SK-N-SH (cell line): ENCODE results near the gene R3HDM4. TPM values are rescaled to one million over a fixed set of nuclear protein-coding genes. Genes with fewer than 3 reads are reported as not detected.

ENCODE experiments used
- CTCF ChIA-PET: fragments of 300-600, 350-600 bp; formaldehyde crosslinking; extraction: SDS; loops from one replicate; lab custom pipeline; 2021; lab: Yijun Ruan, JAX
- POLR2A ChIA-PET: fragments of 350-600 bp; sonication (Branson Sonifier 250); formaldehyde crosslinking; extraction: SDS; loops from one replicate; lab custom pipeline; 2020; ENCODE audit warnings: antibody characterized with exemption, inconsistent platforms; lab: Yijun Ruan, JAX
- DNase-seq: peaks from one replicate; pipeline ENCODE4 v3.0.0; 2012
- H2AFZ ChIP-seq: fragments of 200-600 bp; sonication (generic); 2 replicates; pipeline ENCODE4 v1.8.1; 2016; ENCODE audit warnings: antibody characterized with exemption, mild to moderate bottlenecking, low read depth
- H3F3A ChIP-seq: fragments of 200-600 bp; sonication (generic); replicated peaks from 2 replicates; pipeline ENCODE3; 2016; ENCODE audit warnings: antibody characterized with exemption, mild to moderate bottlenecking; ENCODE audit not compliant: insufficient read depth
- H3K27ac ChIP-seq, 2 experiments: fragments of 200-500 bp in 1 of 2; fragments of 200-600 bp in 1 of 2; sonication (Bioruptor generic) in 1 of 2; sonication (generic), shearing (Covaris generic) in 1 of 2; 2 replicates each; pipeline versions ENCODE4 v1.5.1 to v1.6.1; 2014 to 2016; ENCODE audit warnings: low read depth in 2 of 2, inconsistent platforms in 1 of 2, low read length in 1 of 2, mild to moderate bottlenecking in 1 of 2, mixed read lengths in 1 of 2
- H3K27me3 ChIP-seq: fragments of 200-600 bp; sonication (generic), shearing (Covaris generic); 2 replicates; pipeline ENCODE4 v1.6.1; 2016; ENCODE audit warnings: mixed run types; ENCODE audit not compliant: insufficient read depth
- H3K36me3 ChIP-seq, 2 experiments: fragments of 200-500 bp in 1 of 2; fragments of 200-600 bp in 1 of 2; sonication (Bioruptor generic) in 1 of 2; sonication (generic) in 1 of 2; replicated peaks in 1 of 2; 2 replicates each; pipeline versions ENCODE3 to v1.5.1; 2014 to 2016; ENCODE audit warnings: low read length in 1 of 2, mild to moderate bottlenecking in 1 of 2; ENCODE audit not compliant: insufficient read depth in 2 of 2, control insufficient read depth in 1 of 2
- H3K4me1 ChIP-seq, 2 experiments: fragments of 200-500 bp in 1 of 2; fragments of 200-600 bp in 1 of 2; sonication (Bioruptor generic) in 1 of 2; sonication (generic), shearing (Covaris generic) in 1 of 2; 2 replicates each; pipeline versions ENCODE4 v1.5.1 to v1.6.1; 2014 to 2016; ENCODE audit warnings: low read depth in 1 of 2, low read length in 1 of 2, mixed run types in 1 of 2; ENCODE audit not compliant: insufficient read depth in 2 of 2, control insufficient read depth in 1 of 2
- H3K4me2 ChIP-seq: fragments of 200-600 bp; sonication (generic), shearing (Covaris generic); 2 replicates; pipeline ENCODE4 v1.6.1; 2017; ENCODE audit warnings: mixed run types
- H3K4me3 ChIP-seq, 2 experiments: fragments of 200-500 bp in 1 of 2; fragments of 200-600 bp in 1 of 2; sonication (Bioruptor generic) in 1 of 2; sonication (generic), shearing (Covaris generic) in 1 of 2; 2 replicates each; pipeline versions ENCODE4 v1.5.1 to v1.8.1; 2014 to 2016; ENCODE audit warnings: low read depth in 2 of 2, inconsistent platforms in 1 of 2, low read length in 1 of 2, mild to moderate bottlenecking in 1 of 2, mixed read lengths in 1 of 2, moderate library complexity in 1 of 2
- H3K79me2 ChIP-seq: fragments of 200-600 bp; sonication (generic); 2 replicates; pipeline ENCODE4 v1.8.1; 2017; ENCODE audit warnings: mild to moderate bottlenecking; ENCODE audit not compliant: insufficient read depth
- H3K9ac ChIP-seq: fragments of 200-600 bp; sonication (generic); 2 replicates; pipeline ENCODE4 v1.6.1; 2017; ENCODE audit warnings: mixed run types
- H3K9me2 ChIP-seq: fragments of 200-600 bp; sonication (generic); 2 replicates; pipeline ENCODE4 v1.6.1; 2017; ENCODE audit warnings: mixed run types
- H3K9me3 ChIP-seq: fragments of 200-600 bp; sonication (generic); 2 replicates; pipeline ENCODE4 v1.6.1; 2017; ENCODE audit warnings: mixed run types, mild to moderate bottlenecking, moderate library complexity
- H4K20me1 ChIP-seq: fragments of 200-600 bp; sonication (generic); 2 replicates; pipeline ENCODE4 v1.6.1; 2017; ENCODE audit warnings: mild to moderate bottlenecking, mixed run types; ENCODE audit not compliant: insufficient read depth
- FOXJ3 ChIP-seq: sonication (generic); formaldehyde crosslinking; IDR thresholded peaks from 2 replicates; pipeline ENCODE4 v1.5.1; 2020; ENCODE audit warnings: mild to moderate bottlenecking, missing genetic modification reagents
- GABPA ChIP-seq: IDR thresholded peaks from 2 replicates; pipeline ENCODE4 v1.4.0; 2012; ENCODE audit warnings: low read depth, mild to moderate bottlenecking
- MEF2A ChIP-seq: IDR thresholded peaks from 2 replicates; pipeline ENCODE4 v1.4.0; 2012; ENCODE audit warnings: low read depth, borderline replicate concordance
- POLR2AphosphoS5 ChIP-seq: IDR thresholded peaks from 2 replicates; pipeline ENCODE4 v1.6.1; 2012; ENCODE audit warnings: low read depth, low read length
- RAD21 ChIP-seq: IDR thresholded peaks from 2 replicates; pipeline ENCODE4 v1.6.1; 2012; ENCODE audit warnings: mild to moderate bottlenecking, low read length
- RCOR1 ChIP-seq: fragments of 150-350 bp; IDR thresholded peaks from 2 replicates; pipeline ENCODE4 v1.6.1; 2017; ENCODE audit warnings: antibody characterized with exemption, low read length
- SMC3 ChIP-seq: IDR thresholded peaks from 2 replicates; pipeline ENCODE4 v1.6.1; 2012; ENCODE audit warnings: low read depth, low read length, improper control_type of control experiment
- WGBS: methylation state at CpG from one replicate; pipeline ENCODE4 v1.1.6; 2017; ENCODE audit warnings: low lambda C conversion rate; 5-methylcytosine and 5-hydroxymethylcytosine counted together
- polyA plus RNA-seq, 3 experiments: library from polyadenylated mRNA; depleted of rRNA; stranded (reverse); fragments of >200 nt; gene quantifications; 2 replicates each; pipeline ENCODE4 v1.2.3, GENCODE V29; 2012
- TF ChIP-seq, protein P1 (sequence below): IDR thresholded peaks from 2 replicates; pipeline ENCODE4; 2012
- TF ChIP-seq, protein P2 (sequence below): IDR thresholded peaks from 2 replicates; pipeline ENCODE4 v1.4.0; 2012; ENCODE audit warnings: low read depth

The R3HDM4 gene
- polyA plus RNA-seq, 1 of the 3 experiments (the other 2 are of a cell fraction): 39.2 TPM

DNA sequence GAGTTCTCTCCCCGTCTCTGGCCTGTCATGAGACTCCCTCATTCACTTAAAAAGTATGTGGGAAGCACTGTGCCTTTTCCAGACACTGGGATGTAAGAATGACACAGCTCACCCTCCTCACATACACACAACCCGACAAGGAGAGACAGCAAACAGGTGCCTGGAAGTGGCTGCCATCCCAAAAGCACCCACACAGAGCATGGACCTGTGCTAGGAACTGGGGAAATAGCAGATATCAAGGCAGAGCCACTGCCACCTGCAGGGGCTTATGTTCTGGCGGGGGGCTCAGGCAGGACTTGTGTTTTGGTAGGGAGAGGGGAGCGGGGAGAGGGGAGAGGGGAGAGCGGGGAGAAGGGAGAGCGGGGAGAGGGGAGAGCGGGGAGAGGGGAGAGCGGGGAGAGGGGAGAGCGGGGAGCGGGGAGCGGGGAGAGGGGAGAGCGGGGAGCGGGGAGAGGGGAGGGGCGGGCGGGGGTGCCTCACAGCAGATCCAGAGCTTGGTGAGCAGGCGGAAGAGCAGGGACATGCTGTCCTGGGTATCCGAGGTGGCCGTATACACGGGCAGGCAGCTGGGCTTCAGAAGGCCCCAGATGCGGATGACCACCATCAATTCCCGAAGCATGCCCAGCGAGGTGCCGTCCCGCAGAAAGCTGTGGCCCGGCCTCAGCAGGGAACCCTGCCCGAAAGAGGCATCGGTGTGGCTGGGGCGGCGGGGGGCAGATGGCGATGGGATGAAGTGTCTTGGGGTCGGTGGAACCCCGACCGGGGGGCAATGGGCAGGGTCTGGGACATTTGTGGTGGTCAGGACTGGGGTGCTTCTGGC, 41.4 kb downstream of the R3HDM4 start:
- Histone ChIP-seq H2AFZ (no peak overlapping the region), H3K9ac (no peak overlapping the region), H4K20me1 (no peaks in the 10 kb centered on the region), H3K9me2 (no peaks in the 10 kb centered on the region), H3F3A (peaks cover 22% of the 10 kb centered on the region), H3K27ac (peak overlapping the region in 1 of 2 experiments; percentile 76; a peak in 2 of 4 replicates), H3K4me1 (peaks cover 4 to 16% of the 10 kb centered on the region in 2 experiments; a peak in 2 of 4 replicates), H3K27me3 (no peaks in the 10 kb centered on the region), H3K9me3 (no peaks in the 10 kb centered on the region), H3K4me2 (no peak overlapping the region), H3K36me3 (peaks cover 3 to 46% of the 10 kb centered on the region in 2 experiments), H3K79me2 (no peaks in the 10 kb centered on the region), H3K4me3 (no peak overlapping the region)
- TF ChIP-seq GABPA (no peak), MEF2A (no peak), FOXJ3 (CRISPR knock-in tag) (no peak), POLR2AphosphoS5 (no peak)
- TF ChIP-seq, protein P1, sequence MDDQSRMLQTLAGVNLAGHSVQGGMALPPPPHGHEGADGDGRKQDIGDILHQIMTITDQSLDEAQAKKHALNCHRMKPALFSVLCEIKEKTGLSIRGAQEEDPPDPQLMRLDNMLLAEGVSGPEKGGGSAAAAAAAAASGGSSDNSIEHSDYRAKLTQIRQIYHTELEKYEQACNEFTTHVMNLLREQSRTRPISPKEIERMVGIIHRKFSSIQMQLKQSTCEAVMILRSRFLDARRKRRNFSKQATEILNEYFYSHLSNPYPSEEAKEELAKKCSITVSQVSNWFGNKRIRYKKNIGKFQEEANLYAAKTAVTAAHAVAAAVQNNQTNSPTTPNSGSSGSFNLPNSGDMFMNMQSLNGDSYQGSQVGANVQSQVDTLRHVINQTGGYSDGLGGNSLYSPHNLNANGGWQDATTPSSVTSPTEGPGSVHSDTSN: no peak
- 78% methylated on average over 29 of the region's 33 CpGs for WGBS
- POLR2A ChIA-PET: interaction anchor here (0.7 kb wide), 1 partner anchor 7 kb away, joined by 3 read pairs; no protein-coding TSS in a partner anchor
- peak; percentile 75 for DNase-seq
- CTCF ChIA-PET: interaction anchor here (0.9 to 1.3 kb wide), 4 partner anchors 15 to 111 kb away, joined by 3 to 5 read pairs (median 3); no protein-coding TSS in a partner anchor

DNA sequence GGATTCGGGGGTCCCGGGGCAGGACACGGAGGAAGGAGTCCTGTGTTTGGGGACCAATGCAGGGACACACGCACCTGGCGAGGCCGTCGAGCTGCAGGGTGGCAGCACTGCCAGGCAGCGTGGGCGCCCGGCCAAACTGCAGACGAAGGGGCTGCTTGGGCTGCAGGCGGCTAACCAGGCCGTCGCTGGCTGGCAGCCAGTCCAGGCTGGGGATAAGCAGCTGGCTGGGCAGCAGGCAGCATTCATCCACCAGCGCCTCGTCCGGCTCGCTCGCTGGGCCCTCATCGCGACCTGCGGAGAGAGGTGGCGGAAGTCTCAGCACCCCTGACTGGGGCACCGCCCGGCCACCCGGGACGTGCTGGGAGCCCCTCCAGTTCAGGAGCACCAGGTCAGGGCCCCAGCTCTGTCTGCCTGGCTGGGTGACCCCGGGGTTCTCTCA, 42.0 kb downstream of the R3HDM4 start:
- DNase-seq: peak; percentile 93
- no peaks in the 10 kb centered on the region for H3K27me3 ChIP-seq
- peak overlapping the region in 1 of 2 experiments; percentile 76; a peak in 2 of 4 replicates for H3K27ac ChIP-seq
- H3K4me2 ChIP-seq: no peak overlapping the region
- H3K4me3 ChIP-seq: no peak overlapping the region
- ChIA-PET CTCF (interaction anchor here (0.9 to 1.3 kb wide), 4 partner anchors 14 to 112 kb away, joined by 3 to 5 read pairs (median 3); no protein-coding TSS in a partner anchor), POLR2A (interaction anchor here (0.7 kb wide), 1 partner anchor 8 kb away, joined by 3 read pairs; no protein-coding TSS in a partner anchor)
- H3K79me2 ChIP-seq: no peaks in the 10 kb centered on the region
- H3K36me3 ChIP-seq: peaks cover 3 to 40% of the 10 kb centered on the region in 2 experiments
- H4K20me1 ChIP-seq: no peaks in the 10 kb centered on the region
- H3K4me1 ChIP-seq: peaks cover 4 to 16% of the 10 kb centered on the region in 2 experiments; a peak in 2 of 4 replicates
- no peak overlapping the region for H2AFZ ChIP-seq
- peaks cover 22% of the 10 kb centered on the region for H3F3A ChIP-seq
- WGBS: 82% methylated on average over 7 of the region's 28 CpGs
- TF ChIP-seq RAD21 (peak; percentile 13; the same call in 1 of the 2 replicates), RCOR1 (peak; percentile 45; the same call in 1 of the 2 replicates), SMC3 (peak; percentile 7; the same call in 1 of the 2 replicates), FOXJ3 (CRISPR knock-in tag) (0 out of 2 replicates have a peak, but pooled peaks have one; percentile 49)
- TF ChIP-seq, protein P2, sequence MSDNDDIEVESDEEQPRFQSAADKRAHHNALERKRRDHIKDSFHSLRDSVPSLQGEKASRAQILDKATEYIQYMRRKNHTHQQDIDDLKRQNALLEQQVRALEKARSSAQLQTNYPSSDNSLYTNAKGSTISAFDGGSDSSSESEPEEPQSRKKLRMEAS: no peak
- no peak overlapping the region for H3K9ac ChIP-seq
- no peaks in the 10 kb centered on the region for H3K9me2 ChIP-seq
- no peaks in the 10 kb centered on the region for H3K9me3 ChIP-seq
